K562 (cell line): ENCODE measurements around the gene POR. TPM values are rescaled to one million over a fixed set of nuclear protein-coding genes. Genes with fewer than 3 reads are reported as not detected.

ENCODE experiments used
- CCNT2 ChIP-seq: IDR thresholded peaks from 2 replicates; pipeline ENCODE4 v1.6.1; 2011; ENCODE audit warnings: borderline replicate concordance, low read depth, mild to moderate bottlenecking, moderate library complexity, mixed read lengths, low read length; ENCODE audit not compliant: insufficient read length; ENCODE audit errors: extremely low read depth
- CXXC5 ChIP-seq: fragments of 250-450 bp; sonication (Bioruptor Pico); IDR thresholded peaks from 2 replicates; pipeline ENCODE4 v1.8.0; 2022; ENCODE audit warnings: inconsistent platforms, mild to moderate bottlenecking, moderate library complexity
- FOXA1 ChIP-seq: fragments of 450-650 bp; IDR thresholded peaks from 2 replicates; pipeline ENCODE4 v1.6.1; 2016; ENCODE audit warnings: mild to moderate bottlenecking, borderline replicate concordance
- FOXM1 ChIP-seq, 2 experiments: fragments of 450-650 bp in 1 of 2; sonication (generic) in 1 of 2; formaldehyde crosslinking in 1 of 2; IDR thresholded peaks; 2 replicates each; pipeline versions ENCODE4 v1.6.1 to v1.9.0; 2017 to 2022; ENCODE audit warnings: low read depth in 2 of 2, mild to moderate bottlenecking in 2 of 2, missing genetic modification reagents in 1 of 2, moderate library complexity in 1 of 2
- GABPB2 ChIP-seq: fragments of 250-450 bp; sonication (Bioruptor Pico); conservative IDR thresholded peaks from 2 replicates; pipeline ENCODE4 v1.5.1; 2021; ENCODE audit warnings: mild to moderate bottlenecking
- HDAC8 ChIP-seq: fragments of 450-650 bp; IDR thresholded peaks from 2 replicates; pipeline ENCODE4 v1.6.1; 2016; ENCODE audit warnings: mild to moderate bottlenecking, missing genetic modification characterization, moderate library complexity, missing compliant biosample characterization
- HEY1 ChIP-seq: fragments of 250-450 bp; sonication (Bioruptor Pico); IDR thresholded peaks from 2 replicates; pipeline ENCODE4 v1.5.0; 2020; ENCODE audit warnings: mild to moderate bottlenecking, moderate library complexity, borderline replicate concordance
- HIVEP1 ChIP-seq: fragments of 250-450 bp; sonication (Bioruptor Pico); IDR thresholded peaks from 2 replicates; pipeline ENCODE4 v1.4.0; 2020; ENCODE audit warnings: mild to moderate bottlenecking
- NFATC3 ChIP-seq: fragments of 450-650 bp; IDR thresholded peaks from 2 replicates; pipeline ENCODE4 v1.6.1; 2017; ENCODE audit warnings: mild to moderate bottlenecking
- NFE2 ChIP-seq: IDR thresholded peaks from 2 replicates; pipeline ENCODE4 v1.6.1; 2014; ENCODE audit warnings: antibody characterized with exemption, low read depth
- PML ChIP-seq: IDR thresholded peaks from 2 replicates; pipeline ENCODE4 v1.6.1; 2012; ENCODE audit warnings: low read length, inconsistent platforms
- POLR2G ChIP-seq: fragments of 200-400 bp; formaldehyde crosslinking; IDR thresholded peaks from 2 replicates; pipeline ENCODE4 v1.6.1; 2017; ENCODE audit warnings: low read depth, mild to moderate bottlenecking, antibody characterized with exemption, low read length, moderate library complexity
- POLR3G ChIP-seq: IDR thresholded peaks from 2 replicates; pipeline ENCODE4 v1.6.1; 2011; ENCODE audit not compliant: insufficient read length, insufficient replicate concordance; ENCODE audit errors: extremely low read depth
- RBM15 ChIP-seq: fragments of 200-400 bp; formaldehyde crosslinking; IDR thresholded peaks from 2 replicates; pipeline ENCODE4 v1.6.1; 2018; ENCODE audit warnings: mild to moderate bottlenecking, low read length, moderate library complexity; ENCODE audit not compliant: insufficient read depth
- SMARCA5 ChIP-seq: fragments of 450-650 bp; IDR thresholded peaks from 2 replicates; pipeline ENCODE4 v1.6.1; 2016
- ZBTB17 ChIP-seq: fragments of 450-650 bp; formaldehyde crosslinking; IDR thresholded peaks from 2 replicates; pipeline ENCODE4 v1.4.0; 2020; ENCODE audit warnings: mild to moderate bottlenecking
- ZC3H4 ChIP-seq: sonication (generic); formaldehyde crosslinking; IDR thresholded peaks from 2 replicates; pipeline ENCODE4 v1.9.0; 2021; ENCODE audit warnings: missing genetic modification reagents, borderline replicate concordance
- ZNF121 ChIP-seq: sonication (generic); formaldehyde crosslinking; conservative IDR thresholded peaks from 2 replicates; pipeline ENCODE4 v1.8.0; 2022; ENCODE audit warnings: missing genetic modification reagents
- ZNF143 ChIP-seq: sonication (generic); formaldehyde crosslinking; IDR thresholded peaks from 2 replicates; pipeline ENCODE4 v1.9.0; 2022; ENCODE audit warnings: mild to moderate bottlenecking, missing genetic modification reagents
- ZNF445 ChIP-seq: fragments of 250-450 bp; sonication (Bioruptor Pico); IDR thresholded peaks from 2 replicates; pipeline ENCODE4 v1.4.0; 2020; ENCODE audit warnings: low read depth, mild to moderate bottlenecking, moderate library complexity
- ZNF561 ChIP-seq: fragments of 450-650 bp; formaldehyde crosslinking; conservative IDR thresholded peaks from 2 replicates; pipeline ENCODE4 v1.4.0; 2020; ENCODE audit warnings: mild to moderate bottlenecking, moderate library complexity
- polyA plus RNA-seq, 8 experiments: library from polyadenylated mRNA; depleted of rRNA in 4 of 8; stranded (reverse) in 5 of 8; unstranded in 3 of 8; fragments of >200 nt; fragmentation: Nextera tagmentation in 2 of 8; fragmentation: Illumina TruSeq in 1 of 8; extraction: Ambion mirVana in 2 of 8; extraction: Trizol in 1 of 8; gene quantifications; 2 replicates each; pipeline versions ENCODE4 v1.2.1 to v1.2.3, GENCODE V29; 2011 to 2014; ENCODE audit warnings: inconsistent platforms in 1 of 8, missing spikeins in 1 of 8
- total RNA-seq, 7 experiments: library from RNA; depleted of rRNA in 6 of 7; stranded (reverse); fragments of >200 nt in 6 of 7; fragmentation: Illumina TruSeq in 2 of 7; extraction: Trizol in 2 of 7; gene quantifications; 2 replicates each; pipeline versions ENCODE4 v1.2.1 to v1.2.3, GENCODE V29; 2011 to 2021; ENCODE audit warnings: low replicate concordance in 1 of 7
- TF ChIP-seq, protein P1 (sequence below): IDR thresholded peaks from 2 replicates; pipeline ENCODE4 v1.6.1; 2016; ENCODE audit warnings: missing genetic modification characterization, missing compliant biosample characterization
- TF ChIP-seq, protein P2 (sequence below): sonication (generic); formaldehyde crosslinking; IDR thresholded peaks from 2 replicates; pipeline ENCODE4 v1.8.0; 2023; ENCODE audit warnings: mild to moderate bottlenecking, missing genetic modification reagents
- TF ChIP-seq, protein P3 (sequence below): fragments of 250-450 bp; sonication (Bioruptor Pico); IDR thresholded peaks from 2 replicates; pipeline ENCODE4 v1.8.0; 2022; ENCODE audit warnings: inconsistent platforms, mild to moderate bottlenecking, moderate library complexity, borderline replicate concordance

The POR gene
- total and polyA plus RNA-seq, 9 of the 15 experiments (the other 6 are each of a cell fraction or from before 2014, with no cell fraction given), result 4.7 to 142 (median 40.8) TPM

GRCh38 chr7:75914655-75915415, at the start of gene POR (continued):
- TF ChIP-seq HEY1 (CRISPR knock-in tag) (peak; percentile 17; the same call in 1 of the 2 replicates), SMARCA5 (no peak), ZNF445 (CRISPR knock-in tag) (no peak), HIVEP1 (CRISPR knock-in tag) (peak; percentile 85), CXXC5 (CRISPR knock-in tag) (peak; percentile 98), GABPB2 (no peak), FOXA1 (no peak), NFE2 (no peak), NFATC3 (no peak), POLR3G (no peak), ZC3H4 (CRISPR knock-in tag) (no peak), CCNT2 (peak; percentile 97), HDAC8 (no peak), ZNF561 (CRISPR knock-in tag) (no peak), RBM15 (no peak), POLR2G (peak; percentile 100), PML (peak; percentile 66; the same call in 1 of the 2 replicates), ZBTB17 (peak; percentile 33; the same call in 1 of the 2 replicates), FOXM1 (IDR thresholded peaks at IDR 0.05; ENCODE audit: low read depth) (no peak; the same call in 1 of the 2 replicates), FOXM1 (CRISPR knock-in tag; IDR thresholded peaks at IDR 0.05; ENCODE audit: low read depth) (peak; percentile 81; the same call in 1 of the 2 replicates), ZNF143 (CRISPR knock-in tag) (no peak), ZNF121 (CRISPR knock-in tag) (no peak)
- TF ChIP-seq, protein P1, sequence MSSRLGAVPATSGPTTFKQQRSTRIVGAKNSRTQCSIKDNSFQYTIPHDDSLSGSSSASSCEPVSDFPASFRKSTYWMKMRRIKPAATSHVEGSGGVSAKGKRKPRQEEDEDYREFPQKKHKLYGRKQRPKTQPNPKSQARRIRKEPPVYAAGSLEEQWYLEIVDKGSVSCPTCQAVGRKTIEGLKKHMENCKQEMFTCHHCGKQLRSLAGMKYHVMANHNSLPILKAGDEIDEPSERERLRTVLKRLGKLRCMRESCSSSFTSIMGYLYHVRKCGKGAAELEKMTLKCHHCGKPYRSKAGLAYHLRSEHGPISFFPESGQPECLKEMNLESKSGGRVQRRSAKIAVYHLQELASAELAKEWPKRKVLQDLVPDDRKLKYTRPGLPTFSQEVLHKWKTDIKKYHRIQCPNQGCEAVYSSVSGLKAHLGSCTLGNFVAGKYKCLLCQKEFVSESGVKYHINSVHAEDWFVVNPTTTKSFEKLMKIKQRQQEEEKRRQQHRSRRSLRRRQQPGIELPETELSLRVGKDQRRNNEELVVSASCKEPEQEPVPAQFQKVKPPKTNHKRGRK (tag), result no peak
- TF ChIP-seq, protein P2, sequence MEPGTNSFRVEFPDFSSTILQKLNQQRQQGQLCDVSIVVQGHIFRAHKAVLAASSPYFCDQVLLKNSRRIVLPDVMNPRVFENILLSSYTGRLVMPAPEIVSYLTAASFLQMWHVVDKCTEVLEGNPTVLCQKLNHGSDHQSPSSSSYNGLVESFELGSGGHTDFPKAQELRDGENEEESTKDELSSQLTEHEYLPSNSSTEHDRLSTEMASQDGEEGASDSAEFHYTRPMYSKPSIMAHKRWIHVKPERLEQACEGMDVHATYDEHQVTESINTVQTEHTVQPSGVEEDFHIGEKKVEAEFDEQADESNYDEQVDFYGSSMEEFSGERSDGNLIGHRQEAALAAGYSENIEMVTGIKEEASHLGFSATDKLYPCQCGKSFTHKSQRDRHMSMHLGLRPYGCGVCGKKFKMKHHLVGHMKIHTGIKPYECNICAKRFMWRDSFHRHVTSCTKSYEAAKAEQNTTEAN (CRISPR knock-in tag), result peak; percentile 75; the same call in 1 of the 2 replicates
- TF ChIP-seq, protein P3, sequence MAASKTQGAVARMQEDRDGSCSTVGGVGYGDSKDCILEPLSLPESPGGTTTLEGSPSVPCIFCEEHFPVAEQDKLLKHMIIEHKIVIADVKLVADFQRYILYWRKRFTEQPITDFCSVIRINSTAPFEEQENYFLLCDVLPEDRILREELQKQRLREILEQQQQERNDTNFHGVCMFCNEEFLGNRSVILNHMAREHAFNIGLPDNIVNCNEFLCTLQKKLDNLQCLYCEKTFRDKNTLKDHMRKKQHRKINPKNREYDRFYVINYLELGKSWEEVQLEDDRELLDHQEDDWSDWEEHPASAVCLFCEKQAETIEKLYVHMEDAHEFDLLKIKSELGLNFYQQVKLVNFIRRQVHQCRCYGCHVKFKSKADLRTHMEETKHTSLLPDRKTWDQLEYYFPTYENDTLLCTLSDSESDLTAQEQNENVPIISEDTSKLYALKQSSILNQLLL (CRISPR knock-in tag), result no peak
